ENCODE measurements around the gene BBS1.

The BBS1 gene

GRCh38 chr11:66581261-66581660 lies 70.8 kb downstream of the BBS1 start:
- no peak for TF ChIP-seq FOXP2 (optimal IDR thresholded peaks at IDR 0.05; ENCODE audit: borderline replicate concordance, extremely low read depth, extremely low read length, insufficient read depth)
- no peak for TF ChIP-seq SIN3A (IDR thresholded peaks at IDR 0.05; ENCODE audit: borderline replicate concordance, insufficient read depth, low read length)
- no peak for TF ChIP-seq POLR2AphosphoS5 (IDR thresholded peaks at IDR 0.05; ENCODE audit: low read depth, low read length)
